ENCODE measurements around the gene ZNF225.

DNA sequence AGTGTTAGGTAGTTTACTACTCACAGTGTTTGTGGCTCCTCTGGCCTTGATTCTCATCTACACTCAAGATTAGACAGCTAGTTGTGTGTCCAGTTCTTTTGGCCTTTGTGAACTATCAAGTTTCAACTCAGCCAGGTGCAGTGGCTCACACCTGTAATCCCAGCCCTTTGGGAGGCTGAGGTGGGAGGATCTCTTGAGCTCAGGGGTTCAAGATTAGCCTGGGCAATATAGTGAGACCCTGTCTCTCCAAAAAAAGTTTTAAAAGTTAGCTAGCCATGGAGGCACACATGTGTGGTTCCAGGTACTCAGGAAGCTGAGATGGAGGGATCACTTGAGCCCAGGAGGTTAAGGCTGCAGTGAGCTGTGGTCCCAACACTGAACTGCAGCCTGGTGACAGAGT, 67.8 kb downstream of the ZNF225 start:
- TF ChIP-seq, protein P1, sequence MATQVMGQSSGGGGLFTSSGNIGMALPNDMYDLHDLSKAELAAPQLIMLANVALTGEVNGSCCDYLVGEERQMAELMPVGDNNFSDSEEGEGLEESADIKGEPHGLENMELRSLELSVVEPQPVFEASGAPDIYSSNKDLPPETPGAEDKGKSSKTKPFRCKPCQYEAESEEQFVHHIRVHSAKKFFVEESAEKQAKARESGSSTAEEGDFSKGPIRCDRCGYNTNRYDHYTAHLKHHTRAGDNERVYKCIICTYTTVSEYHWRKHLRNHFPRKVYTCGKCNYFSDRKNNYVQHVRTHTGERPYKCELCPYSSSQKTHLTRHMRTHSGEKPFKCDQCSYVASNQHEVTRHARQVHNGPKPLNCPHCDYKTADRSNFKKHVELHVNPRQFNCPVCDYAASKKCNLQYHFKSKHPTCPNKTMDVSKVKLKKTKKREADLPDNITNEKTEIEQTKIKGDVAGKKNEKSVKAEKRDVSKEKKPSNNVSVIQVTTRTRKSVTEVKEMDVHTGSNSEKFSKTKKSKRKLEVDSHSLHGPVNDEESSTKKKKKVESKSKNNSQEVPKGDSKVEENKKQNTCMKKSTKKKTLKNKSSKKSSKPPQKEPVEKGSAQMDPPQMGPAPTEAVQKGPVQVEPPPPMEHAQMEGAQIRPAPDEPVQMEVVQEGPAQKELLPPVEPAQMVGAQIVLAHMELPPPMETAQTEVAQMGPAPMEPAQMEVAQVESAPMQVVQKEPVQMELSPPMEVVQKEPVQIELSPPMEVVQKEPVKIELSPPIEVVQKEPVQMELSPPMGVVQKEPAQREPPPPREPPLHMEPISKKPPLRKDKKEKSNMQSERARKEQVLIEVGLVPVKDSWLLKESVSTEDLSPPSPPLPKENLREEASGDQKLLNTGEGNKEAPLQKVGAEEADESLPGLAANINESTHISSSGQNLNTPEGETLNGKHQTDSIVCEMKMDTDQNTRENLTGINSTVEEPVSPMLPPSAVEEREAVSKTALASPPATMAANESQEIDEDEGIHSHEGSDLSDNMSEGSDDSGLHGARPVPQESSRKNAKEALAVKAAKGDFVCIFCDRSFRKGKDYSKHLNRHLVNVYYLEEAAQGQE (IDR thresholded peaks at IDR 0.05; ENCODE audit: insufficient read depth in 1 of 2, low read depth in 2 of 2, low read length in 2 of 2), result no peak
- TF ChIP-seq TAF1 (IDR thresholded peaks at IDR 0.05; ENCODE audit: borderline replicate concordance, insufficient read depth, low read length), result no peak
- TF ChIP-seq POLR2AphosphoS5 (IDR thresholded peaks at IDR 0.05; ENCODE audit: low read depth, low read length), result no peak
- TF ChIP-seq SIN3A (IDR thresholded peaks at IDR 0.05; ENCODE audit: borderline replicate concordance, insufficient read depth, low read length), result no peak

All from PFSK-1 (cell line).